Activated CD8-positive, alpha-beta memory T cell treated with anti-CD3 and anti-CD28 coated beads, Interleukin-2, amount 50 U/mL, for 4 hours (primary cell): ENCODE measurements around the gene SPATA20.

Experiments used
- DNase-seq: peaks from one replicate; pipeline ENCODE4 v3.0.0-alpha.2; 2020

SPATA20 gene

GRCh38 chr17:50560185-50560824 is 13.3 kb downstream of the SPATA20 start, which contains the start of gene CACNA1G:
Gene CACNA1G, plus strand, starts transcription at chr17:50560715. Its CDS starts 745 bp downstream, at chr17:50561460.
- DNase-seq = peak; percentile 85

GRCh38 chr17:50560931-50561745 is 14.2 kb downstream of the SPATA20 start:
- DNase-seq = no peak

- DNase-seq = no peak
Measured at GRCh38 chr17:50561746-50562141, 14.8 kb downstream of the SPATA20 start.

GRCh38 chr17:50562242-50563091 is 15.5 kb downstream of the SPATA20 start:
- no peak for DNase-seq

- no peak for DNase-seq
Measured at GRCh38 chr17:50563092-50563511, 16.1 kb downstream of the SPATA20 start.

- no peak for DNase-seq
Measured at GRCh38 chr17:50564916-50565315, 17.9 kb downstream of the SPATA20 start.

GRCh38 chr17:50565402-50566350 is 18.7 kb downstream of the SPATA20 start:
- no peak for DNase-seq

GRCh38 chr17:50566886-50567285 is 19.9 kb downstream of the SPATA20 start:
- DNase-seq = no peak

- no peak for DNase-seq
Measured at GRCh38 chr17:50568659-50569058, 21.7 kb downstream of the SPATA20 start.

- no peak for DNase-seq
Measured at GRCh38 chr17:50569592-50569991, 22.6 kb downstream of the SPATA20 start.

- no peak for DNase-seq
Measured at GRCh38 chr17:50570032-50570431, 23.1 kb downstream of the SPATA20 start.

- DNase-seq = no peak
Measured at GRCh38 chr17:50570528-50570927, 23.6 kb downstream of the SPATA20 start.

GRCh38 chr17:50571681-50572080 is 24.7 kb downstream of the SPATA20 start:
- no peak for DNase-seq

- no peak for DNase-seq
Measured at GRCh38 chr17:50572541-50572940, 25.6 kb downstream of the SPATA20 start.

- DNase-seq = no peak
Measured at GRCh38 chr17:50573866-50574611, 27.1 kb downstream of the SPATA20 start.

- no peak for DNase-seq
Measured at GRCh38 chr17:50575581-50576210, 28.7 kb downstream of the SPATA20 start.

- DNase-seq = no peak
Measured at GRCh38 chr17:50576864-50577263, 29.9 kb downstream of the SPATA20 start.

GRCh38 chr17:50577451-50577954 is 30.5 kb downstream of the SPATA20 start:
- no peak for DNase-seq

GRCh38 chr17:50578173-50578572 is 31.2 kb downstream of the SPATA20 start:
- no peak for DNase-seq

- no peak for DNase-seq
Measured at GRCh38 chr17:50579399-50579798, 32.4 kb downstream of the SPATA20 start.

GRCh38 chr17:50580646-50581045 is 33.7 kb downstream of the SPATA20 start:
- DNase-seq = no peak
